ENCODE data around the gene CCL13.
"Not testable (repeated sequence)": the region's sequence is repeated elsewhere in the genome, so short reads cannot be mapped to it uniquely, and the experiment has no call there.

Gene CCL13

GRCh38 chr17:34356194-34356593 lies at the start of gene CCL13:
Gene CCL13, plus strand, starts transcription at chr17:34356480. Its CDS starts 47 bp downstream, at chr17:34356527.
- in situ Hi-C loops (cut with HindIII; ENCODE audit: low sequenced_read_pairs), result no loop called here

GRCh38 chr17:34307110-34307509 lies 49.2 kb upstream of the CCL13 start:
- in situ Hi-C loops (cut with HindIII; ENCODE audit: low sequenced_read_pairs), result no loop called here

GRCh38 chr17:34308371-34308770 lies 47.9 kb upstream of the CCL13 start:
- in situ Hi-C loops (cut with HindIII; ENCODE audit: low sequenced_read_pairs), result no loop called here

- in situ Hi-C loops (cut with HindIII; ENCODE audit: low sequenced_read_pairs), result no loop called here
Observed at GRCh38 chr17:34311291-34311690, 45.0 kb upstream of the CCL13 start.

- in situ Hi-C loops (cut with HindIII; ENCODE audit: low sequenced_read_pairs), result no loop called here
Observed at GRCh38 chr17:34312080-34312479, 44.2 kb upstream of the CCL13 start.

- in situ Hi-C loops (cut with HindIII; ENCODE audit: low sequenced_read_pairs), result no loop called here
Observed at GRCh38 chr17:34313164-34313563, 43.1 kb upstream of the CCL13 start.

GRCh38 chr17:34314279-34314678 lies 42.0 kb upstream of the CCL13 start:
- in situ Hi-C loops (cut with HindIII; ENCODE audit: low sequenced_read_pairs), result no loop called here

GRCh38 chr17:34318474-34318873 lies 37.8 kb upstream of the CCL13 start:
- in situ Hi-C loops (cut with HindIII; ENCODE audit: low sequenced_read_pairs), result no loop called here

- in situ Hi-C loops (cut with HindIII; ENCODE audit: low sequenced_read_pairs), result no loop called here
Observed at GRCh38 chr17:34319039-34319483, 37.2 kb upstream of the CCL13 start, which contains the start of gene CCL8. Gene CCL8, plus strand, starts transcription at chr17:34319435. Its CDS starts 67 bp downstream, at chr17:34319502.

GRCh38 chr17:34321964-34322363 lies 34.3 kb upstream of the CCL13 start:
- in situ Hi-C loops (cut with HindIII; ENCODE audit: low sequenced_read_pairs), result no loop called here

GRCh38 chr17:34327580-34327979 lies 28.7 kb upstream of the CCL13 start:
- in situ Hi-C loops (cut with HindIII; ENCODE audit: low sequenced_read_pairs), result not testable (repeated sequence)

GRCh38 chr17:34337701-34338100 lies 18.6 kb upstream of the CCL13 start:
- in situ Hi-C loops (cut with HindIII; ENCODE audit: low sequenced_read_pairs), result no loop called here

GRCh38 chr17:34339138-34339770 lies 17.0 kb upstream of the CCL13 start:
- in situ Hi-C loops (cut with HindIII; ENCODE audit: low sequenced_read_pairs), result no loop called here

GRCh38 chr17:34341916-34342315 lies 14.4 kb upstream of the CCL13 start:
- in situ Hi-C loops (cut with HindIII; ENCODE audit: low sequenced_read_pairs), result no loop called here

GRCh38 chr17:34347063-34347462 lies 9.2 kb upstream of the CCL13 start:
- in situ Hi-C loops (cut with HindIII; ENCODE audit: low sequenced_read_pairs), result no loop called here

GRCh38 chr17:34349751-34350150 lies 6.5 kb upstream of the CCL13 start:
- in situ Hi-C loops (cut with HindIII; ENCODE audit: low sequenced_read_pairs), result no loop called here

- in situ Hi-C loops (cut with HindIII; ENCODE audit: low sequenced_read_pairs), result no loop called here
Observed at GRCh38 chr17:34351096-34351495, 5.2 kb upstream of the CCL13 start.

- in situ Hi-C loops (cut with HindIII; ENCODE audit: low sequenced_read_pairs), result no loop called here
Observed at GRCh38 chr17:34352191-34352590, 4.1 kb upstream of the CCL13 start.

GRCh38 chr17:34354637-34355036 lies 1.6 kb upstream of the CCL13 start:
- in situ Hi-C loops (cut with HindIII; ENCODE audit: low sequenced_read_pairs), result no loop called here

- in situ Hi-C loops (cut with HindIII; ENCODE audit: low sequenced_read_pairs), result no loop called here
Observed at GRCh38 chr17:34357398-34357797, 1.1 kb downstream of the CCL13 start.

GRCh38 chr17:34358631-34359030 lies 2.4 kb downstream of the CCL13 start:
- in situ Hi-C loops (cut with HindIII; ENCODE audit: low sequenced_read_pairs), result no loop called here

GRCh38 chr17:34360601-34361270 lies 4.5 kb downstream of the CCL13 start:
- in situ Hi-C loops (cut with HindIII; ENCODE audit: low sequenced_read_pairs), result no loop called here
